SK-N-SH treated with all-trans-retinoic acid at 6 μM for 48 hours (cell line): ENCODE data around the gene RFWD3.

ENCODE experiments used
- ARNTL ChIP-seq: fragments of 450-650 bp; formaldehyde crosslinking; IDR thresholded peaks from 2 replicates; pipeline ENCODE4 v1.5.0; 2020; ENCODE audit warnings: low read depth, mild to moderate bottlenecking, moderate library complexity, borderline replicate concordance
- GLIS3 ChIP-seq: fragments of 250-450 bp; sonication (Bioruptor Pico); IDR thresholded peaks from 2 replicates; pipeline ENCODE4 v1.5.0; 2020; ENCODE audit warnings: mild to moderate bottlenecking, moderate library complexity
- ISL1 ChIP-seq: fragments of 250-450 bp; sonication (Bioruptor Pico); IDR thresholded peaks from 2 replicates; pipeline ENCODE4 v2.1.2; 2022; ENCODE audit warnings: mild to moderate bottlenecking, moderate library complexity
- PPARA ChIP-seq: fragments of 250-450 bp; sonication (Bioruptor Pico); IDR thresholded peaks from 2 replicates; pipeline ENCODE4 v1.5.0; 2020; ENCODE audit warnings: mild to moderate bottlenecking, borderline replicate concordance
- RARB ChIP-seq: fragments of 250-450 bp; sonication (Bioruptor Pico); IDR thresholded peaks from 2 replicates; pipeline ENCODE4 v1.8.0; 2021; ENCODE audit warnings: mild to moderate bottlenecking, moderate library complexity
- TCF4 ChIP-seq: fragments of 250-450 bp; sonication (Bioruptor Pico); IDR thresholded peaks from 2 replicates; pipeline ENCODE4 v1.8.0; 2021; ENCODE audit warnings: mild to moderate bottlenecking, moderate library complexity, borderline replicate concordance
- ZFP30 ChIP-seq: fragments of 450-650 bp; formaldehyde crosslinking; IDR thresholded peaks from 2 replicates; pipeline ENCODE4 v1.5.0; 2022; ENCODE audit warnings: mild to moderate bottlenecking, moderate library complexity
- ZNF70 ChIP-seq: fragments of 450-650 bp; formaldehyde crosslinking; IDR thresholded peaks from 2 replicates; pipeline ENCODE4 v1.5.0; 2020; ENCODE audit warnings: mild to moderate bottlenecking, moderate library complexity
- TF ChIP-seq, protein P1 (sequence below): fragments of 250-450 bp; sonication (Bioruptor Pico); IDR thresholded peaks from 2 replicates; pipeline ENCODE4 v1.8.0; 2020; ENCODE audit warnings: mild to moderate bottlenecking, moderate library complexity, borderline replicate concordance
- TF ChIP-seq, protein P2 (sequence below): fragments of 250-450 bp; sonication (Bioruptor Pico); IDR thresholded peaks from 2 replicates; pipeline ENCODE4 v1.5.0; 2020; ENCODE audit warnings: mild to moderate bottlenecking, moderate library complexity
- TF ChIP-seq, protein P3 (sequence below): fragments of 250-450 bp; sonication (Bioruptor Pico); IDR thresholded peaks from 2 replicates; pipeline ENCODE4 v1.5.1; 2020; ENCODE audit warnings: low read depth, mild to moderate bottlenecking, moderate library complexity
- TF ChIP-seq, protein P4 (sequence below): fragments of 250-450 bp; sonication (Bioruptor Pico); IDR thresholded peaks from 2 replicates; pipeline ENCODE4 v1.5.1; 2021; ENCODE audit warnings: mild to moderate bottlenecking, moderate library complexity

DNA sequence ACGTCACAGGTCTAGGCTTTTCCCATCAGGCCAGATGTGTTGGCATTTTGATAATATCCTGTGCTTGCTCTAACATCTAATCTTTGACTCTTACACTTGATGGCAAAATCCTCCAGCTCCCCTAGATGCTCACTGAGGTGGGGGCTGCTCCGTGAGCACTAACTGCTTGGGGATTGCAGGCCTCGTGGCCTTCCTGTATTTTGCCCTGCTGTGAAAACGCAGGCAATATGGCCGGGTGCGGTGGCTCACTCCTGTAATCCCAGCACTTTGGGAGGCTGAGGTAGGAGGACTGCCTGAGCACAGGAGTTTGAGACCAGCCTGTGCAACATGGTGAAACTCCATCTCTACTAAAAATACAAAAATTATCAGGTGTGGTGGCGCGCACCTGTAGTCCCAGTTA lies 43.7 kb upstream of the RFWD3 start:
- TF ChIP-seq, protein P1, sequence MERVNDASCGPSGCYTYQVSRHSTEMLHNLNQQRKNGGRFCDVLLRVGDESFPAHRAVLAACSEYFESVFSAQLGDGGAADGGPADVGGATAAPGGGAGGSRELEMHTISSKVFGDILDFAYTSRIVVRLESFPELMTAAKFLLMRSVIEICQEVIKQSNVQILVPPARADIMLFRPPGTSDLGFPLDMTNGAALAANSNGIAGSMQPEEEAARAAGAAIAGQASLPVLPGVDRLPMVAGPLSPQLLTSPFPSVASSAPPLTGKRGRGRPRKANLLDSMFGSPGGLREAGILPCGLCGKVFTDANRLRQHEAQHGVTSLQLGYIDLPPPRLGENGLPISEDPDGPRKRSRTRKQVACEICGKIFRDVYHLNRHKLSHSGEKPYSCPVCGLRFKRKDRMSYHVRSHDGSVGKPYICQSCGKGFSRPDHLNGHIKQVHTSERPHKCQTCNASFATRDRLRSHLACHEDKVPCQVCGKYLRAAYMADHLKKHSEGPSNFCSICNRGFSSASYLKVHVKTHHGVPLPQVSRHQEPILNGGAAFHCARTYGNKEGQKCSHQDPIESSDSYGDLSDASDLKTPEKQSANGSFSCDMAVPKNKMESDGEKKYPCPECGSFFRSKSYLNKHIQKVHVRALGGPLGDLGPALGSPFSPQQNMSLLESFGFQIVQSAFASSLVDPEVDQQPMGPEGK (CRISPR knock-in tag): no peak
- TF ChIP-seq, protein P2, sequence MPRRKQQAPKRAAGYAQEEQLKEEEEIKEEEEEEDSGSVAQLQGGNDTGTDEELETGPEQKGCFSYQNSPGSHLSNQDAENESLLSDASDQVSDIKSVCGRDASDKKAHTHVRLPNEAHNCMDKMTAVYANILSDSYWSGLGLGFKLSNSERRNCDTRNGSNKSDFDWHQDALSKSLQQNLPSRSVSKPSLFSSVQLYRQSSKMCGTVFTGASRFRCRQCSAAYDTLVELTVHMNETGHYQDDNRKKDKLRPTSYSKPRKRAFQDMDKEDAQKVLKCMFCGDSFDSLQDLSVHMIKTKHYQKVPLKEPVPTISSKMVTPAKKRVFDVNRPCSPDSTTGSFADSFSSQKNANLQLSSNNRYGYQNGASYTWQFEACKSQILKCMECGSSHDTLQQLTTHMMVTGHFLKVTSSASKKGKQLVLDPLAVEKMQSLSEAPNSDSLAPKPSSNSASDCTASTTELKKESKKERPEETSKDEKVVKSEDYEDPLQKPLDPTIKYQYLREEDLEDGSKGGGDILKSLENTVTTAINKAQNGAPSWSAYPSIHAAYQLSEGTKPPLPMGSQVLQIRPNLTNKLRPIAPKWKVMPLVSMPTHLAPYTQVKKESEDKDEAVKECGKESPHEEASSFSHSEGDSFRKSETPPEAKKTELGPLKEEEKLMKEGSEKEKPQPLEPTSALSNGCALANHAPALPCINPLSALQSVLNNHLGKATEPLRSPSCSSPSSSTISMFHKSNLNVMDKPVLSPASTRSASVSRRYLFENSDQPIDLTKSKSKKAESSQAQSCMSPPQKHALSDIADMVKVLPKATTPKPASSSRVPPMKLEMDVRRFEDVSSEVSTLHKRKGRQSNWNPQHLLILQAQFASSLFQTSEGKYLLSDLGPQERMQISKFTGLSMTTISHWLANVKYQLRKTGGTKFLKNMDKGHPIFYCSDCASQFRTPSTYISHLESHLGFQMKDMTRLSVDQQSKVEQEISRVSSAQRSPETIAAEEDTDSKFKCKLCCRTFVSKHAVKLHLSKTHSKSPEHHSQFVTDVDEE (CRISPR knock-in tag): no peak
- TF ChIP-seq, protein P3, sequence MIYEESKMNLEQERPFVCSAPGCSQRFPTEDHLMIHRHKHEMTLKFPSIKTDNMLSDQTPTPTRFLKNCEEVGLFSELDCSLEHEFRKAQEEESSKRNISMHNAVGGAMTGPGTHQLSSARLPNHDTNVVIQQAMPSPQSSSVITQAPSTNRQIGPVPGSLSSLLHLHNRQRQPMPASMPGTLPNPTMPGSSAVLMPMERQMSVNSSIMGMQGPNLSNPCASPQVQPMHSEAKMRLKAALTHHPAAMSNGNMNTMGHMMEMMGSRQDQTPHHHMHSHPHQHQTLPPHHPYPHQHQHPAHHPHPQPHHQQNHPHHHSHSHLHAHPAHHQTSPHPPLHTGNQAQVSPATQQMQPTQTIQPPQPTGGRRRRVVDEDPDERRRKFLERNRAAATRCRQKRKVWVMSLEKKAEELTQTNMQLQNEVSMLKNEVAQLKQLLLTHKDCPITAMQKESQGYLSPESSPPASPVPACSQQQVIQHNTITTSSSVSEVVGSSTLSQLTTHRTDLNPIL (CRISPR knock-in tag): no peak
- TF ChIP-seq TCF4 (CRISPR knock-in tag): no peak
- no peak for TF ChIP-seq PPARA (CRISPR knock-in tag)
- no peak for TF ChIP-seq ARNTL (CRISPR knock-in tag)
- no peak for TF ChIP-seq GLIS3
- TF ChIP-seq ZNF70 (CRISPR knock-in tag): no peak
- TF ChIP-seq RARB (CRISPR knock-in tag): no peak
- no peak for TF ChIP-seq ISL1 (CRISPR knock-in tag)
- no peak for TF ChIP-seq ZFP30 (CRISPR knock-in tag)
- TF ChIP-seq, protein P4, sequence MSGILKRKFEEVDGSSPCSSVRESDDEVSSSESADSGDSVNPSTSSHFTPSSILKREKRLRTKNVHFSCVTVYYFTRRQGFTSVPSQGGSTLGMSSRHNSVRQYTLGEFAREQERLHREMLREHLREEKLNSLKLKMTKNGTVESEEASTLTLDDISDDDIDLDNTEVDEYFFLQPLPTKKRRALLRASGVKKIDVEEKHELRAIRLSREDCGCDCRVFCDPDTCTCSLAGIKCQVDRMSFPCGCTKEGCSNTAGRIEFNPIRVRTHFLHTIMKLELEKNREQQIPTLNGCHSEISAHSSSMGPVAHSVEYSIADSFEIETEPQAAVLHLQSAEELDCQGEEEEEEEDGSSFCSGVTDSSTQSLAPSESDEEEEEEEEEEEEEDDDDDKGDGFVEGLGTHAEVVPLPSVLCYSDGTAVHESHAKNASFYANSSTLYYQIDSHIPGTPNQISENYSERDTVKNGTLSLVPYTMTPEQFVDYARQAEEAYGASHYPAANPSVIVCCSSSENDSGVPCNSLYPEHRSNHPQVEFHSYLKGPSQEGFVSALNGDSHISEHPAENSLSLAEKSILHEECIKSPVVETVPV (CRISPR knock-in tag): no peak
